Sciatic nerve (tissue), 2 donors: ENCODE data around the gene ACTN1. TPM values are rescaled to one million over a fixed set of nuclear protein-coding genes. Genes with fewer than 3 reads are reported as not detected.
A peak's percentile ranks its signal among the peaks of the same experiment; 100 is the strongest.

Source experiments
- ATAC-seq: fragments of 200-7000 bp; cut with Tn5 transposase; one replicate; pipeline ENCODE4 v1.9.1; 2020; ENCODE audit warnings: mild to moderate bottlenecking, moderate library complexity
- DNase-seq: peaks from one replicate; pipeline ENCODE4 v3.0.0-alpha.2; 2020; ENCODE audit warnings: low spot score
- intact Hi-C: fragments of 100-400 bp; cut with DNase I; formaldehyde crosslinking; loops from one replicate; pipeline ENCODE4 v1.14.2; 2022
- total RNA-seq: library from RNA; stranded (reverse); fragmentation: NEBNext Ultra II Directional; extraction: Animal tissue kit (Norgen Biotek cat#: 25700); gene quantifications from one replicate; pipeline ENCODE4 v1.2.1, GENCODE V29; 2021
- donor health status: DM: no; HTN: no; CAD: no.
- donor health status: DM: no; HTN: no; CAD: no.

The ACTN1 gene
- total RNA-seq, 1 donor from 2014 or later = 216 TPM

DNA sequence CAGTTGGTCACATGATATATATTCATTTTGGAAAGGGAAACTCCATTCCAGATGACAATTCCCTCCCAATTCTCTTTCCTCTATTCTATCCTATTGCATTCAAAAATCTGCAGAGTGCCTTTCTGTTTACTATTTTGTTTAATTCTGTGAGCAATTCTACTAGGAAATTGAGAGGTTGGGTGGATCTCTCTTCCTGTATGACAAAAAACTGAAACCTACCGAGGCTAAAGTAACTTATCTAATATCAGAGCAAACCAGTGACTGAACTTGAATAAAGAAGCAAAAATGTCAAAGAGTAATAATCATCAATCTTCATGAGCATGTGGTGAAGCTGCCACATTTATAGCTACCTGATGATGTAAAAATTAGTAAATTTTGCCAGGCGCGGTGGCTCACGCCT, 16.6 kb upstream of the ACTN1 start:
- DNase-seq = no peak
- intact Hi-C loops = no loop called here
- no peak for ATAC-seq

DNA sequence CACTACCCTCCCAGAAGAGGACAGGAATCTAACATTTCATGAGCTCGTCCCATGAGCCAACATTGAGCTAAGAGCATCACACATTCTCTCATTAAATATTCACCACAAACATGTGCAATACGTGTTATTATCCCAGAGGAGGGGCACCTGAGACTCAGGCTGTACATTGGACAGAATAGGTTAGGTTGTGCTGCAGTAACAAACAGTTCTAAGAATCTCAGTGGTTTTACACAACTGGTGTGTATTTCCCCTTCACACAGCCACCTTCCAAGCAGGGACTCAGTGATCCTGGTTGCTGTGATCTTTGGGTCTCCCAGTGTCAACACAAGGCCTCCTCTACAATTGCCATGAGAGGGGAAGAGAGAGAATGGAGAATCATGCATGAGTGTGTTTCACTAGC, 15.0 kb upstream of the ACTN1 start:
- ATAC-seq (no peak), DNase-seq (no peak)
- intact Hi-C loops = no loop called here

DNA sequence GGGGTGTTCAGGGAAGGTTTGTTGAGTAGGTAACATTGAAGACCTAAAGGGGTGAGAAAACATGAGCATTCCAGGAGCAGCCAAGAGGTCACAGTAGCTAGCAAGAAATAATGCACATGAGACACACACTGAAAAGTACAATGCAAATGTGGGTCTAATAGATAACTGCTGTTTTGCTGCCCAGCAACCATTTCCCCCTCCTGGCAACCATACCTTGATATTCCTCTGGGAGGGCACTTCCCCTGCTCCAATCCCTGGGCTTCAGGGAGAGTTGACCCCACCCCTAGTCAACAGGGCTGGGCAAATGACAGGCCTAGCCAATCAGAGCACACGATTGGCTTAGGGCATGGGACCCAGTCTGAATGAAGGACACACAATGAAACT, 8.5 kb upstream of the ACTN1 start:
- ATAC-seq = no peak
- intact Hi-C loops = no loop called here
- no peak for DNase-seq

DNA sequence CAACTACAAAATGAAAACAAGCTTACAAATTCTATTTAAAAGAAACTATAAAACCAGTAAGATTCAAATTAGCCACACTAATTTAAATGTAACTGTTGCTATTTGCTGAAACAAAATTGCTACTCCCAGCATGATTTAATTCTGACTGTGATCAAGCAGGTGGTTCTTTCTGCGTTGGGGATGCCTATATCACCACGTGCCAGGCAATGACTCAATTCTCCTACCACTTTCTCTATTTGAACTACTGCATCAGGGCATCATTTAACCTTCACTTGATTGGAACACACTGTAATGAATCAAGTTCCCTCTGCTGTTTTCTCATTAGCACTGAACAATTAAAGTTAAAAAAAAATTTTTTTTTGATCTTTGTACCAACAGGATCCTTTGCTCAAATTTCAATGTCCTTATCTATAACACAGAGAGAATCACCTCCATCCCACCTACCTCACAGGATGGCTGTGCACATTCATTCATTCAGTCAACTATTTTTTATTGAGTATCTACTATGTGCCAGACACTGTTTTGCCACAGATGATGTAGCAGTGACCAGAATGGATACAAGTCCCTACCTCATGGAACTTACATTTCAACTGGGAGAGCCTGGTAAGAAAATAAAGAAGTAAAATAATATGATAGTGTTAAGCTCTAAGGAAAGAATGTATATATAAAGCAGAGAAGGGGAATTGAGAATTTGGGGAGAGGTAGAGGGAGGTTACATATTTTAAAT, 8.0 kb upstream of the ACTN1 start:
- intact Hi-C loops = no loop called here
- ATAC-seq = no peak
- no peak for DNase-seq

DNA sequence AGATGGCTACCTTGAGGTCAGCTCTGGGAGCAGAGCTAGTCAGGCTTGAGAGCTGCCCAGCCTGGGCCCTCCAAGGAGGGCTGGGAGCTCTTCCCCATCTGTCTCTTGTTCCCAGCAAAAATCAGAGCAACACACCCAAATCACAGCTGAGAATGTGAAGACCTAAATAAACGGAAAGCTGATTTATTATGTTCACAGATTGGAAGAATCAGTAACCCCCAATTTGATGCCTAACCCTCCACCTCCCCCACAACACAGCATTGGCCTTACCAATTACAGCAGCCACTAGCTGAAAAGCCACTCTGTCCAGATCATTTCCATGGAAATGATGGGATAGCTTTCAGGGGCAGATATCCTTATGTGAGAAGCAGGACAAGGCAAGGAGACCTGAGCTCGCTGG, 7.1 kb upstream of the ACTN1 start:
- intact Hi-C loops = no loop called here
- ATAC-seq (no peak), DNase-seq (no peak)

DNA sequence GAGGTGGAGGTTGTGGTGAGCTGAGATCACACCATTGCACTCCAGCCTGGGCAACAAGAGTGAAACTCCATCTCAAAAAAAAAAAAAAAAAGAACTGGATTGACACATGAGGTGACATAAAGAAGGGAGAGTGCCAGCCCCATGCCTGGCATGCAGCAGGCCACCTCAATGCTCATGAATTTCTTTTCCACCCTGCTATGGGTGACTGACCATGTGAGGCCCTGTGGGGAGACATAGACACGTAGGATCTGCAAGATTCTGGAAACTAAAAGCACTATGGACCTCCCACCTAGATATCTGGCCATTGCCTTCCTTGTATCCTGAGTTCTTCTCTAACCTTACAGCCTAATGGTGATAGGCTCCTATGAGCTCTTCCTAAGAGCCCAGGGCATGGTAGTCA, 5.6 kb upstream of the ACTN1 start:
- ATAC-seq (no peak), DNase-seq (no peak)
- intact Hi-C loops = no loop called here

DNA sequence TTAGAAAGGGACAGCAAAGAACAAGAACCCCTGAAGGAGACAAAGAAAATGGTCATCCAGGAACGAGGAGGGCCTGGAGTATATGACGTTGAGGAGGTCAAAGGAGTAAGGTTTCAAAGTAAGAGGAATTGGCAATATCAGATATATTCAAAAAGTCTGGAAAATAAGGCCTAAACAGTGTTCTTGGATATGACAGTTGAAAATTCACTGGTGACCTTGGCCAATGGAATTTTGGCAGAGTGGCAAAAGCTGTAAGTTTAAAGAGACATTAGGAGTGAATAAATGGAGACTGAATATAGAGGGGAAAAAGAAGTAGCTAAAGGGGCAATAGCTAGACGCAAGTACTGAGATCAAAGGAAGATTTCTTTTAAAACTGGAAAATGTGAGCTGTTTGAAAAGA, 4.1 kb upstream of the ACTN1 start:
- intact Hi-C loops = no loop called here
- DNase-seq (no peak), ATAC-seq (no peak)

DNA sequence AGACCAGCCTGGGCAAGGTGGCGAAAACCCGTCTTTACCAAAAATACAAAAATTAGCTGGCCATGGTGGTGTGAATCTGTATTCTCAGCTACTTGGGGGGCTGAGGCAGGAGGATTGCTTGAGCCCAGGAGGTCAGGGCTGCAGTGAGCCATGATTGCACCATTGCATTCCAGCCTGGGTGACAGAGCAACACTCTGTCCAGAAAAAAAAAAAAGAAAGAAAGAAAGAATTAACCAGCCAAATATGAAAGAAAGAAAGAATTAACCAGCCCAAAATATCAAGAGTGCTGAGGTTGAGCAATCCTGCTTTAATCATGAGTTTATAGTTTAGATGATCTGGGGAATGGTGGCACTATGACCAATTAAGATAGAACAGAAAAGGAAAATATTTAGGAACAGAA, 3.5 kb upstream of the ACTN1 start:
- DNase-seq = no peak
- intact Hi-C loops = no loop called here
- no peak for ATAC-seq

DNA sequence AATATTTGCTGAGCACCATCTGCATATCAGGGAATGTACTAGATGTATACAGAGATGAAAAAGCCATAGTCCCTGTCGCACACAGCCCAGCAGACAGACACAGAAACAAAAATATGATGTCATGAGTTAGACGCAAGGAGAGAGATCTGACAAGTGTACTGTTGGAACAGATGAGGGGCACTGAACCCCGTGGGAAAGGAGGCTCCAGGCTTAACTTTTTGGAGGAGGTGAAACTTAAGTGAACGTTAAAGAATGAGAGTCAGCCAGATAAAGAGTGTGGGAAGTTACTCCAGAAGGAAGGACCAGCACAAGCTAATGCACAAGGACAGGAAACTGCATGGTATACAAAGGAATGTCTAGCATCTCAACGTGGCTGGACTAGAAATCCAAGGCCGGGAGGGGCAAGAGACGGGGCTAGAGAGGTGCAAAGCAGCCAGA, 2.5 kb upstream of the ACTN1 start:
- intact Hi-C loops = no loop called here
- no peak for ATAC-seq
- DNase-seq = no peak

DNA sequence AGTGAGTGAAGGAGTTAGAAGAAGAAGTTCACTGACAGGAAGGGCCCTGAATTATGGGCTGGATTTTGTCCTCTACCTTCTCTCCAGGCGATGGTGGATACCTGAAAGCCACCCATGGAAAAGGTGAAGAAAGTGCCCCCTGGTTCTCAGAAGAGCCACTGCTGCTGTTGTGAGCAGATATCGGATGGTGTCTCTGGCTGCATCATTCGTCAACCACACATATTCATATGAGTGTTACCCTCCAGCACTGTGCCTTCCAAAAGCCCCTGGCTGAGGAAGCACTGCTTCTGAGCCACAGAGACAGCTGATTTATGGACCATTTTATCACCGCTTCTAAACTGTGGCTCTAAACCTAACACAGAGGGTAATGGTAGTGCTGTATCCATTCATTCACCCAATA, 2.0 kb upstream of the ACTN1 start:
- ATAC-seq = no peak

DNA sequence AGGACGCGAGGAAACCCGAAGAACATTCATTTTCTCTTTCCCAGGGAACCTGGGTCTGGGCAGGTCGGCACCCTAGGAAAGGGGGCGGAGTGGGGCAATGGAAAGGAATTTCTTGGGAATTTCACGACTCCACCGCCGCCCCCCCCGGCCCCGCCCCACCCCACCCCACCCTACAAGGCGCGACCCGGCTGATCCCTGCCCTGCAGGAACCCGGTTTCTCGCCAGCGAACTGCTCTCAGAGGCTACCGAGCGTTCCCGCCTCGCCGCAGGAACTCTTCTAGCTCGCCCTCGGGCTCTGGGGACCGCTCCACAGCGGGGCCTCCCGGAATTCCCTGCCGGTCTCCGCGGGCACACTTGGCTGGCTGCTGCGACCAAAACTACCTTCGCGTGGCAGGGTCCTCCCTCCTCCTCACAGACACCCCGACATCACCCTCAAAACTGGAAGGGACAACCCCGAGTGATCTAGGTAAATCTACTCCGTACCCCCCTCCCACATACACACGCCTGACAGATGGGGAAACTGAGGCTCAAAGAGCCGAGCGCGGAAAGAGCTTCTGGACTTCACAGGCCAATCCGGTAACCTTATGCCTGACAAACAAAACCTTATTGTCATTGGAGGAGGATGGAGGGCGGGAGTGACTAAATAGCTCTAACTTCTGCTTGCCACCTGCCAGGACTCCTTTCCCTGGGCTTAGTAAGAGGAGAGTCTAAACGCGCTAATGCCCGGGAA, 785 bp upstream of the ACTN1 start:
- intact Hi-C loops = no loop called here
- ATAC-seq (peak; percentile 44), DNase-seq (peak; percentile 67)

More for the DNA sequence above, 2.0 kb upstream of the ACTN1 start:
- intact Hi-C loops = no loop called here
- DNase-seq = no peak

DNA sequence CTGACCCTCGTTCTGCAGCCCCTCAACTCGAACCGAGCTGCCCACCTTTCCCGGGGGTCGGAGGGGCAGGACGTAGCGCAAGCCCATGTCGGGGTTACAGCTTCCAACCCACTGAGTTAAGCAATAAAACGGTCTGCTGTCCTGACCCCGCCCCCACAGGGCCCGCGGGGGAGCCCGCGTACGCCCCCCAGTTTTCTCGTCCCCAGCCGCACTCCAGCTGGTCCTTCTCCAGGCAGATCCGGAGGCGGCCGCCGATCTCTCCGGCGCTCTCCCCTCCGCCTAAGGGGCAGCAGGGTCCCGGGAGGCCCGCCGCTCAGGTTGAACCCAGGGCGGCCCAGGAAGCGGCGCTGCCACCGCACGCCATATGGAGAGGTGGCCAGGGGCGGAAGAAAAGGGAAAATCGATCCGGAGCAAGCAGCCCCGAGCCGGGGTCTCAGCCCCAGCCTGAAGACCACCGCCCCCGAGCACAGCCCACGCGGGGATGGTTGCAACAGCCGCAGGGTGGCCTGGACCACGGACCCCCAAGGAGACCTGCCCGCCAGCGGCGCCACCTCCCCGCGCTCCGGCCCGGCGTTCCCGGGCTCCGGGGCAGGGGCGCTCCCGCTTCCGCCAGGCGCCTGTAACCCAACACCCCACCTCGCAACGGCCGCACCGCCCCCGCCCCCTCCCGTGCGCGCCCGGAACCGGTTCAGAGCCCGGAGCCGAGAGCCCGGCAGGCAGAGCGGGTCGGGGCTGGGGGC, 760 bp downstream of the ACTN1 start:
- intact Hi-C loops = no loop called here
- ATAC-seq (peak; percentile 40), DNase-seq (peak; percentile 83)

DNA sequence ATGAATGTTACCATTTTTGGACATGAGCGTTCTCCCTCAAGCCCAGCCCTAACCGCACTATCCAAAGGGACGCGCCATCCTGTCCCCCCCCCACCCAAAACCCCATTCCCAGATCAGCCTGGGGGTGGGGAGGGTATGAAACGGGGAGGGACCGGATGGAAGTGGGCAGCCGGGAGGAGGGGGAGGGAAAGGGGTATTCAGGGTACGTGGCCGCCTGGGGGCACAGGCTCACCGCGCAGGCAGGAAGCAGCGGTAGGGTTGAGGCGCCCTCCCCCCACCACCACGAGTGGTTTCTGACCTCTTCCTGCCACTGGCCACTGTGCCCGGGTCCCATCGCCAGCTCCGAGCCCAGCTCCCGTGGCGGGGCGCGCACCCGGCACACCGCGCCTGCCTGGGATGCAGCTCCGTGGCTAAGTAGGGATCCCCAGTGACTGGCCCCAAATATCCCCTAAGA, 1.4 kb downstream of the ACTN1 start:
- intact Hi-C loops = no loop called here
- DNase-seq = peak; percentile 79

DNA sequence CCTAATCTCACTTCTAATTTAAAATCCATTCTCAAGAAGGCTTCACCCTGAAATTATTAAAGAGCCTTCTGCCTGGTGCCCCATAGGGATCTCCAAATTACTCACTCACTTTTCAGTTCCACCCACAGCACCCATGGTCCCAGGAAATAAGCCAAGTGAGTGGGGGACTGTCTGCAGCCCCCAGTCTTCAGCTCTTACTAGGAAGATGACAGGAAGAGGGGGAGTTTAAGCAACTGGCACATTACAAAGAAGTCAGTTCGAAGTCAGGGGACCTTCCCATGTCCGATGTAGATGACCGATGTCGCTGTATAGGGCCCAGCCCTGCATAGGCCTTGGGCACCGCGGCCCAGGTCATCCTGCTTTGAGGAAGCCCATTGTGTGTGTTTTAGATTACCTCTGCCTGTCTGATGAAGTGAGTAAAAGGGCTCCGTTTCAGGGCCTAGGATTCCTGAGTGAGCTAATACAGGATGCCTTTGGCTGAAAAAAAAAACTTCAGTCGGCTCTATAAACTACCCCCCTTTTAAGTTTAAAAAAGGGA, 1.9 kb downstream of the ACTN1 start:
- DNase-seq (no peak), ATAC-seq (peak; percentile 28)
- intact Hi-C loops = no loop called here

More for the DNA sequence above, 1.4 kb downstream of the ACTN1 start:
- ATAC-seq = peak; percentile 38

DNA sequence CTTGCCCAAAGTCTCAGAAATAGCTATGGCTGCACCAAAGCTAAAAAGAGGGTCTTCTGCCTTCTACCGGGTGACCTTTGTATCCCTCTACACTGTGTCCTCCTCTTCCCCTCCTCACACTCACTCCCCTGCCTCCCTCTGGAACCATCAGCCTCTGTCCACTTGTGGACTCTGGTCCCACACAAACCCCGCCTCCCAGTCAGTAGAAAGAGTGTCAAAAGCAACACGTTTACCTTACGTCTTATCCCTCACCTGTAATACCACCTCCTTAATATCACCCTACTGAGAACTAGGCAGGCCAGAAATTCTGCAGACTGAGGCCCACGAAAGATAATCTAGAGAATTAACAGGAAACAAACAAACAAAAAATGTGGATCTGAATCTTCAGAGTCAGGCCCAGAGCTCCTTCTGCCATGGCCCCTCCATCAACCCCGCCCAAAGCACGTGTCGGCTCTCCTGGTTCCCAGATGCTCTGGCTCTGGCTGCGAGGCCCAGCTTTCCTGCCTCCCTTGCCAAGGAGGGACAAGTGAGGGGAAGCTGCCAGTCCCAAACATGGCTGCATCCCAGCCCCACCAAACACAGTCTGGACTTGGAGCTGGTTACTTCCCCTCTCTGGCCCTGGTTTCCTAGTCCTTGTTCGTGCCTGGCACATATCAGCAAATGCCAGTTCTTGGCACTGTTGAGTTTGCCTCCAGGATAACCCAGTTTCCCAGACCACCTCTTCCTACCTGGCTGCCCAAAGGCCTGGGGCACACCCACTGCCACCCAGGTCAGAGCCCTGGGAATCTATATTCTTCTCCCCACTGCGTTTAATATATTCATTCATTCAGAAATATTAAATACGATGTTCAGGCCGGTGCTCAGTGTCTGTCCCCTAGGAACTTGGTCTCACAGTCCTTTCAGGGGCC, 2.7 kb downstream of the ACTN1 start:
- ATAC-seq (no peak), DNase-seq (peak; percentile 73)
- intact Hi-C loops = no loop called here

DNA sequence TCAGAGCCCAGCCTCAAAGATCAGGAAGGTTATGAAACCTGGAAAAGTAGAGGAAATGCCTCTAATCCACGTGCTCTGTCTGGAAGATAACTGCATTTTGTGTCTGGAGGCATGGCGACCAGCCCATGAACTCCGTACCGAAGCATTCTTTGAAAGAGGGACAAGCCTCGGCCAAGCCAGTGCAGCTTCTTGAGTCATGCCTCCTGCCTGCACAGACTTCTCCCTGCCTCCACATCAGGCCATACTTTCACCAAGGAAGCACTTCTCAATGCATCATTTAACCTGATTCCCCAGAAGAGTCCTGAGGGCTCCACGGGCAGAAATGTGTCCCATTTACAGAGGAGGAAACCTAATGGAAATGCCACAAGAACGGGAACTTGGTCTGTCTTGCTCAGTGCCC, 3.4 kb downstream of the ACTN1 start:
- ATAC-seq (no peak), DNase-seq (no peak)
- intact Hi-C loops = no loop called here

DNA sequence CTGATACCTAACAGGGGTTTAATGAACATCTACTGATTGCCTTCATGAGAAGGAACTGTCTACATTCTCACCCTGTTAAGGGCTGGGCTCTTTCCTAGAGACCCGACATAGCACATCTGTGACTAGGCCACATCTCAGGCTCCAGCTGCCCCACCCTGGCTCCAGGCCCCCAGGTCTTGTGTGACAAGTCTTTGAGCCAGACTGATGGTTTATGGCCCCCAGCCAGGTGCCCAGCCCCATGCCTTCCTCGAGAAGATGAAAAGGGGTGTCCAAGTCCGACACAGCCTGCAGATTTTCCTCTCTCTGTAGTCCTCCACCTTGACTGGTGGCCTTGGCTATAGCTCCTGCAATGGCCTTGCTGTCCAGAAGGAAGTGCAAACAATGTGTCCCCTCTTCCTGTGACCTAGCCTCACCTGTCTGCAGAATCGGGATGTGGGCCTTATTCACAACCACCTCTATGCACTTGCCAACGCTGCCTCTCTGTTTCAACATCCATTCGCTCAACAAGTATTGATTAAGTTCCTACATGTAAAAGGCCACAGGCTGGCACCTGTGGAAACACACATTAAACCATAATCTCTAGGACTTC, 4.2 kb downstream of the ACTN1 start:
- ATAC-seq = no peak
- intact Hi-C loops = no loop called here
- no peak for DNase-seq

DNA sequence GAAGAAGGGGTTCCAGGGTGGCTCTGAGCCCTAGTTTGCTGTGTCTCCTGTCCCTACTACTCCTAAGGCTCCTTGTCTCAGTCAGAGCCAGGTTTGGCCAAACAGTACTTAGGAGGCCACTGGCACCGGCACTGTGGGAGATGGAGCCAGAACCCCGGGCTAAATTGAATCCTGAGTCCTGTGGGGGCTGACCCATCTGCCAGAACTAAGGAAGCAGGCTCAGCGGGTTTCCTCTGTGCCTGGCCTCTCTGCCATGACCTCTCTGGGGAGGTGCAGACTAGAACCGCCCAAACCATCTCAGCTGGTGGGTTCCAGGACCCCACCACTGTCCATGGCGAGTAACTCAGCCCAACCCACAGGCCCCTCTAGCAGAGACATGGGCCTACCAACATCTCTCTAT, 5.5 kb downstream of the ACTN1 start:
- DNase-seq (no peak), ATAC-seq (no peak)
- intact Hi-C loops = no loop called here
